Kidney (tissue), 14 donors: ENCODE data around the gene PIK3CD. TPM values are rescaled to one million over a fixed set of nuclear protein-coding genes. Genes with fewer than 3 reads are reported as not detected.

Source experiments
- DNase-seq, 5 donors: peaks; one replicate each; pipeline ENCODE4 v3.0.0-alpha.2; 2013 to 2020
- FAIRE-seq: peaks from 2 replicates; lab custom pipeline; 2012; peaks lifted over from hg19 to GRCh38; lab: Jason Lieb, UNC
- H3K27ac ChIP-seq, 2 donors: one replicate each; pipeline ENCODE4 v1.7.0; 2013; ENCODE audit warnings: low read depth in 2 of 2, low read length in 2 of 2, inconsistent platforms in 1 of 2
- H3K27me3 ChIP-seq: one replicate; pipeline ENCODE4 v1.7.1; 2013; ENCODE audit warnings: low read length, inconsistent platforms; ENCODE audit not compliant: control insufficient read depth, insufficient read depth
- H3K36me3 ChIP-seq, 3 donors: one replicate each; pipeline versions ENCODE4 v1.7.0 to v1.7.1; 2013; ENCODE audit warnings: low read length in 3 of 3, control low read depth in 1 of 3, inconsistent platforms in 1 of 3; ENCODE audit not compliant: insufficient read depth in 3 of 3, control insufficient read depth in 2 of 3
- H3K4me1 ChIP-seq, 3 donors: one replicate each; pipeline versions ENCODE4 v1.7.0 to v1.7.1; 2013; ENCODE audit warnings: low read length in 3 of 3, inconsistent platforms in 1 of 3, low read depth in 1 of 3; ENCODE audit not compliant: control insufficient read depth in 2 of 3, insufficient read depth in 2 of 3
- H3K4me3 ChIP-seq, 3 donors: one replicate each; pipeline versions ENCODE4 v1.7.0 to v1.8.1; 2013; ENCODE audit warnings: low read length in 3 of 3, control low read depth in 1 of 3, inconsistent platforms in 1 of 3
- H3K9ac ChIP-seq, 3 donors: one replicate each; pipeline versions ENCODE4 v1.7.0 to v1.7.1; 2013; ENCODE audit warnings: low read length in 3 of 3, control low read depth in 1 of 3, inconsistent platforms in 1 of 3
- H3K9me3 ChIP-seq, 3 donors: one replicate each; pipeline versions ENCODE4 v1.7.0 to v1.7.1; 2013; ENCODE audit warnings: low read length in 3 of 3, control low read depth in 1 of 3, inconsistent platforms in 1 of 3; ENCODE audit not compliant: control insufficient read depth in 2 of 3, insufficient read depth in 1 of 3
- intact Hi-C: fragments of 100-400 bp; cut with DNase I; formaldehyde crosslinking; loops from one replicate; pipeline ENCODE4 v1.11.1; 2022
- polyA plus RNA-seq: library from polyadenylated mRNA; stranded (reverse); fragments of 350-450 nt; fragmentation: Illumina TruSeq; extraction: RNeasy Lipid Tissue Mini Kit (QIAGEN cat#74804); gene quantifications from one replicate; pipeline ENCODE4 v1.2.3, GENCODE V29; 2014; ENCODE audit warnings: low read depth, low replicate concordance; ENCODE audit not compliant: insufficient read depth
- total RNA-seq: library from RNA; stranded (reverse); fragmentation: NEBNext Ultra II Directional; extraction: Animal tissue kit (Norgen Biotek cat#: 25700); gene quantifications from one replicate; pipeline ENCODE4 v1.2.1, GENCODE V29; 2021
- TF ChIP-seq, protein P1 (sequence below): IDR thresholded peaks from 3 replicates; pipeline ENCODE4 v1.5.1; 2012; ENCODE audit warnings: mild to moderate bottlenecking, moderate library complexity, borderline replicate concordance; ENCODE audit not compliant: insufficient read depth; ENCODE audit errors: extremely low read depth
- donor health status: control.
- donor health status: control.
- donor health status: control.
- donor health status: control.
- donor health status: control.
- donor health status: DM: yes; HTN: yes; CAD: no.
- donor health status: Normal renal cell carcinoma (clear cell type).

The PIK3CD gene
- total and polyA plus RNA-seq, 2 donors from 2014 or later: 5.3 to 19.7 TPM

DNA sequence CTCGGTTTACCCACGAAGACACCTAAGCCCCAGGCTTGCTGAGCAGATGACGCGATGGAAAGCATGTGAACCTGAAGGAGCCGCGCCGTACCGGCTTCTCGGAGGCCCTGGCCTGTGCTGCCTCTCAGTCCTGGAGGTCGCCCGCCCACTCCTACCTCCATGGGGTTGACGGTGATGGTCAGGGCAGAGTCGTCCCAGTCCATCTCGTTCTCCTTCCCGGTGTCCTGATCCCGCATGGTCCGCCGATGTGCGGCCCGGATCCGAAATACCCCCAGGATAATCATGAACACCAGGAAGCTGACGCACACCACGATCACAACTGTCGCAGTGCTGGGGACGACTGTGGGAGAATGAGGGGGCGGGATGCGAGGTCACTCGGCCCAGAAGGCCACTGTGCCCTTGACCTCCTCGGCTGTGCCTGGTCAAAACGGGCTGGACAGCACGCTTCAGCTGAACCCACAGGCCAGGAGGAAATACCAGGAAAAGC lies 79.6 kb downstream of the PIK3CD start:
- DNase-seq (peak in 1 of 5 donors; percentile 68), FAIRE-seq (no peak)
- Histone ChIP-seq H3K27ac (no peak overlapping the region), H3K9me3 (no peaks in the 10 kb centered on the region), H3K9ac (no peak overlapping the region), H3K36me3 (peaks cover 7 to 67% (median 32%) of the 10 kb centered on the region in 3 donors), H3K27me3 (no peaks in the 10 kb centered on the region), H3K4me1 (no peaks in the 10 kb centered on the region), H3K4me3 (no peak overlapping the region)
- intact Hi-C loops: no loop called here
- TF ChIP-seq, protein P1, sequence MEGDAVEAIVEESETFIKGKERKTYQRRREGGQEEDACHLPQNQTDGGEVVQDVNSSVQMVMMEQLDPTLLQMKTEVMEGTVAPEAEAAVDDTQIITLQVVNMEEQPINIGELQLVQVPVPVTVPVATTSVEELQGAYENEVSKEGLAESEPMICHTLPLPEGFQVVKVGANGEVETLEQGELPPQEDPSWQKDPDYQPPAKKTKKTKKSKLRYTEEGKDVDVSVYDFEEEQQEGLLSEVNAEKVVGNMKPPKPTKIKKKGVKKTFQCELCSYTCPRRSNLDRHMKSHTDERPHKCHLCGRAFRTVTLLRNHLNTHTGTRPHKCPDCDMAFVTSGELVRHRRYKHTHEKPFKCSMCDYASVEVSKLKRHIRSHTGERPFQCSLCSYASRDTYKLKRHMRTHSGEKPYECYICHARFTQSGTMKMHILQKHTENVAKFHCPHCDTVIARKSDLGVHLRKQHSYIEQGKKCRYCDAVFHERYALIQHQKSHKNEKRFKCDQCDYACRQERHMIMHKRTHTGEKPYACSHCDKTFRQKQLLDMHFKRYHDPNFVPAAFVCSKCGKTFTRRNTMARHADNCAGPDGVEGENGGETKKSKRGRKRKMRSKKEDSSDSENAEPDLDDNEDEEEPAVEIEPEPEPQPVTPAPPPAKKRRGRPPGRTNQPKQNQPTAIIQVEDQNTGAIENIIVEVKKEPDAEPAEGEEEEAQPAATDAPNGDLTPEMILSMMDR: no peak

DNA sequence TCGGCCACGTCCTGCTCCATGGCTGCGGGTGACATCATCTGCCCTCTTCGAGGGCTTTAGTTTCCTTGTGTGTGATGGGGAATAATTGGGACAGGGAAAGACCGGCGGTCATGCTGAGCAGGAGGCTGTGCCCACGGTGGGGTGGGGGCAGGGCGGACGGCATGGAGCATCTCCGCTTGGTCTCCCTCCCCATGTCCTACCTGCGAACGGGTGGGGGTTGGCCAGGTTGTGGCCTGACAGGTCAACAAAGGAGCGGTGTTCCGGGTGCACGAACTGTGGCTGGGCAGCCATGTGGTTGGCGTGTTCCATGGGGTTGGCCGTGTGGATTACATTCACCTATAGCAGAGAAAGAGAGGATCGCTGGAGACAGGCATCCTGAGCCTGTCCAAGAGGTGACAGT lies 80.0 kb downstream of the PIK3CD start:
- Histone ChIP-seq H3K36me3 (peaks cover 9 to 69% (median 35%) of the 10 kb centered on the region in 3 donors), H3K27me3 (no peaks in the 10 kb centered on the region), H3K4me1 (no peaks in the 10 kb centered on the region), H3K9ac (no peak overlapping the region), H3K4me3 (no peak overlapping the region), H3K27ac (no peak overlapping the region), H3K9me3 (no peaks in the 10 kb centered on the region)
- no peak for FAIRE-seq
- peak in 1 of 5 donors; percentile 73 for DNase-seq
- intact Hi-C loops: no loop called here
- TF ChIP-seq, protein P1: no peak

DNA sequence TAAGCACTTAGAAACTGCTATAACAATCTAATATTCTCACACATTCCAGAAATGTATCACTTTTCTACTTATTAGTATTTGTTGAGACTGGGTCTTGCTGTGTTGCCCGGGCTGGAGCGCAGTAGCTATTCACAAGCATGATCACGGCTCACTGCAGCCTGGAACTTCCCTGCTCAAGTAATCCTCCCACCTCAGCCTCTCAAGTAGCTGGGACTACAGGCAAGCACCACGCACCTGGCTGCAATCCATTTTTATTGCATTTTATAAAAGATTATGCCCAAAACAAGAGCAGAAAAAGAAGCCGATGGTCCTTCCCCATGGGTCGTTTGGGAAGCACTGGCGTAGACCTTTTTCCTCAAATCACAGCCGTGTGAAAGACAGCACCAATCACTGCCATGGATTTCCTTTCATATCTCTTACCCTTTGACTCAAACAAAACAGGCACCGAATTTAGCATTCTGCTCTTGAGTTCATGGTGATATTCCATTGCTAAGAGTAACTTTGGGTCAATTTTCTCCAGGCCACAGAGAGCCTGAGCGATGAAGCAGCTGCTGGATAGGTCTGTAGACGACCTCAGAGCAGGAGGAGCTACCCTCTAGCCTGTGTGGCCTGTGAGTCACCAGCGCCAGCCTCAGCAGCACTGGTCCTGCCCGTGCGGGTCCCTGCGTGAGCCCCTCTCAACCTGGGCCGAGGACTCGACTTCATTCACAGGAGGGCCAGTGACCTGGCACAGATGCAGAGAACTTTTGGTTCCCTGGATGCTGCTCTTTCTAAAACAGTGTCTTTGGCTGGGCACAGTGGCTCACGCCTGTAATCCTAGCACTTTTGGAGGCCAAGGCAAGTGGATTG lies 80.8 kb downstream of the PIK3CD start:
- intact Hi-C loops: no loop called here
- Histone ChIP-seq H3K36me3 (peaks cover 9 to 73% (median 35%) of the 10 kb centered on the region in 3 donors), H3K4me3 (no peak overlapping the region), H3K27ac (no peak overlapping the region), H3K9me3 (no peaks in the 10 kb centered on the region), H3K9ac (no peak overlapping the region), H3K27me3 (no peaks in the 10 kb centered on the region), H3K4me1 (no peaks in the 10 kb centered on the region)
- DNase-seq (peak in 1 of 5 donors; percentile 59), FAIRE-seq (no peak)
- TF ChIP-seq, protein P1: no peak
